Neural cell (in vitro differentiated cells): ENCODE results near the gene RCE1. TPM values are rescaled to one million over a fixed set of nuclear protein-coding genes. Genes with fewer than 3 reads are reported as not detected.

Source experiments
- H2AFZ ChIP-seq: fragments of 200-600, 300-800 bp; sonication (generic), shearing (Covaris generic); 2 replicates; pipeline ENCODE4 v1.6.0; 2014; ENCODE audit warnings: low read depth, mild to moderate bottlenecking, antibody characterized with exemption, low read length, moderate library complexity
- H3F3A ChIP-seq: fragments of 200-600 bp; shearing (Covaris generic); 2 replicates; pipeline ENCODE4 v1.6.1; 2016; ENCODE audit warnings: mild to moderate bottlenecking, moderate library complexity, mixed read lengths, antibody characterized with exemption, low read length; ENCODE audit not compliant: insufficient read depth, poor library complexity, severe bottlenecking
- H3K27ac ChIP-seq: fragments of 200-600, 300-800 bp; sonication (generic), shearing (Covaris generic); 2 replicates; pipeline ENCODE4 v1.5.1; 2014; ENCODE audit warnings: mild to moderate bottlenecking, low read length, moderate library complexity
- H3K27me3 ChIP-seq: fragments of 300-800, 200-600 bp; sonication (generic), shearing (Covaris generic); 2 replicates; pipeline ENCODE4 v1.6.0; 2014; ENCODE audit warnings: mild to moderate bottlenecking, low read depth, low read length, moderate library complexity; ENCODE audit not compliant: insufficient read depth
- H3K36me3 ChIP-seq: fragments of 300-800, 200-600 bp; sonication (generic), shearing (Covaris generic); 2 replicates; pipeline ENCODE4 v1.5.1; 2014; ENCODE audit warnings: mild to moderate bottlenecking, antibody characterized with exemption, low read length, moderate library complexity; ENCODE audit not compliant: insufficient read depth
- H3K4me2 ChIP-seq: fragments of 300-800, 200-600 bp; sonication (generic), shearing (Covaris generic); 2 replicates; pipeline ENCODE4 v1.6.0; 2014; ENCODE audit warnings: mild to moderate bottlenecking, low read length
- H3K4me3 ChIP-seq: fragments of 300-800, 200-600 bp; sonication (generic), shearing (Covaris generic); 2 replicates; pipeline ENCODE4 v1.5.1; 2014; ENCODE audit warnings: mild to moderate bottlenecking, low read length, moderate library complexity
- H3K79me2 ChIP-seq: fragments of 200-600 bp; shearing (Covaris generic); replicated peaks from 2 replicates; pipeline ENCODE4 v1.6.0; 2014; ENCODE audit warnings: mild to moderate bottlenecking, low read length, moderate library complexity; ENCODE audit not compliant: insufficient read depth
- H3K9ac ChIP-seq: fragments of 300-800, 200-600 bp; sonication (generic), shearing (Covaris generic); 2 replicates; pipeline ENCODE4 v1.6.1; 2016; ENCODE audit warnings: mild to moderate bottlenecking, low read length, mixed read lengths
- H3K9me2 ChIP-seq: fragments of 200-600 bp; shearing (Covaris generic); 2 replicates; pipeline ENCODE4 v1.6.1; 2016; ENCODE audit warnings: mild to moderate bottlenecking, low read length, mixed read lengths; ENCODE audit not compliant: insufficient read depth
- H3K9me3 ChIP-seq: fragments of 200-600, 300-800 bp; sonication (generic), shearing (Covaris generic); 2 replicates; pipeline ENCODE4 v1.6.1; 2016; ENCODE audit warnings: mild to moderate bottlenecking, mixed run types, low read length, moderate library complexity, mixed read lengths
- H4K20me1 ChIP-seq: fragments of 200-600 bp; shearing (Covaris generic); 2 replicates; pipeline ENCODE4 v1.6.1; 2016; ENCODE audit warnings: mild to moderate bottlenecking, mixed run types; ENCODE audit not compliant: insufficient read depth
- CTCF ChIP-seq: fragments of 450-650 bp; IDR thresholded peaks from 2 replicates; pipeline ENCODE4 v1.5.1; 2014; ENCODE audit warnings: antibody characterized with exemption, mild to moderate bottlenecking, moderate library complexity; ENCODE audit not compliant: poor library complexity, severe bottlenecking
- EP300 ChIP-seq: fragments of 450-650 bp; conservative IDR thresholded peaks from 2 replicates; pipeline ENCODE4 v1.6.1; 2014; ENCODE audit warnings: antibody characterized with exemption, mild to moderate bottlenecking, moderate library complexity; ENCODE audit not compliant: poor library complexity, severe bottlenecking
- EZH2 ChIP-seq: fragments of 200-600, 300-800 bp; shearing (Covaris generic), sonication (generic); IDR thresholded peaks from 2 replicates; pipeline ENCODE4 v1.6.1; 2014; ENCODE audit warnings: antibody characterized with exemption, low read length, borderline replicate concordance, mild to moderate bottlenecking; ENCODE audit not compliant: insufficient read depth, poor library complexity, severe bottlenecking
- MXI1 ChIP-seq: fragments of 450-650 bp; conservative IDR thresholded peaks from 2 replicates; pipeline ENCODE4 v1.6.1; 2014; ENCODE audit warnings: antibody characterized with exemption, mild to moderate bottlenecking; ENCODE audit not compliant: poor library complexity, severe bottlenecking
- POLR2AphosphoS5 ChIP-seq: IDR thresholded peaks from 2 replicates; pipeline ENCODE4 v1.6.1; 2012
- RAD21 ChIP-seq: fragments of 450-650 bp; conservative IDR thresholded peaks from 2 replicates; pipeline ENCODE4 v1.6.1; 2014; ENCODE audit warnings: antibody characterized with exemption, mild to moderate bottlenecking, moderate library complexity
- REST ChIP-seq: IDR thresholded peaks from 2 replicates; pipeline ENCODE4 v1.6.1; 2012; ENCODE audit warnings: borderline replicate concordance
- SMC3 ChIP-seq: fragments of 450-650 bp; conservative IDR thresholded peaks from 2 replicates; pipeline ENCODE4 v1.6.1; 2014; ENCODE audit warnings: antibody characterized with exemption, mild to moderate bottlenecking, moderate library complexity; ENCODE audit not compliant: poor library complexity
- TAF1 ChIP-seq: IDR thresholded peaks from 2 replicates; pipeline ENCODE4 v1.6.1; 2012; ENCODE audit warnings: low read depth
- polyA plus RNA-seq: library from polyadenylated mRNA; depleted of rRNA; stranded (reverse); fragments of >200 nt; gene quantifications from 2 replicates; pipeline ENCODE4 v1.2.3, GENCODE V29; 2014

RCE1 gene
- polyA plus RNA-seq, 1 donor from 2014 or later = 50.5 TPM

- H3K4me2 ChIP-seq = no peak overlapping the region
- no peak for TF ChIP-seq EP300
- no peak for TF ChIP-seq SMC3
- no peak for TF ChIP-seq MXI1
- H3F3A ChIP-seq = no peaks in the 10 kb centered on the region
- H3K9me3 ChIP-seq = no peaks in the 10 kb centered on the region
- H3K9ac ChIP-seq = no peak overlapping the region
- no peaks in the 10 kb centered on the region for H4K20me1 ChIP-seq
- no peaks in the 10 kb centered on the region for H3K36me3 ChIP-seq
- H3K9me2 ChIP-seq = no peaks in the 10 kb centered on the region
- H3K4me3 ChIP-seq = no peak overlapping the region
- H3K79me2 ChIP-seq = no peaks in the 10 kb centered on the region
- H3K27me3 ChIP-seq = no peaks in the 10 kb centered on the region
- no peak overlapping the region for H3K27ac ChIP-seq
- no peak overlapping the region for H2AFZ ChIP-seq
Measured at GRCh38 chr11:66818231-66818955, 24.8 kb upstream of the RCE1 start.

- Histone ChIP-seq H3K9me2 (no peaks in the 10 kb centered on the region), H3K4me2 (no peak overlapping the region), H3K36me3 (no peaks in the 10 kb centered on the region), H3K9ac (no peak overlapping the region), H3K27me3 (no peaks in the 10 kb centered on the region), H3K79me2 (no peaks in the 10 kb centered on the region), H3K4me3 (no peak overlapping the region), H3K27ac (no peak overlapping the region), H4K20me1 (no peaks in the 10 kb centered on the region), H2AFZ (no peak overlapping the region), H3F3A (no peaks in the 10 kb centered on the region), H3K9me3 (no peaks in the 10 kb centered on the region)
- TF ChIP-seq EZH2 (no peak), MXI1 (no peak), REST (no peak), CTCF (no peak)
Measured at GRCh38 chr11:66820381-66820780, 22.9 kb upstream of the RCE1 start.

- Histone ChIP-seq H3K9me2 (no peaks in the 10 kb centered on the region), H3K36me3 (no peaks in the 10 kb centered on the region), H3K27ac (no peak overlapping the region), H3K4me3 (no peak overlapping the region), H3F3A (no peaks in the 10 kb centered on the region), H3K9ac (no peak overlapping the region), H3K4me2 (no peak overlapping the region), H4K20me1 (no peaks in the 10 kb centered on the region), H2AFZ (no peak overlapping the region), H3K9me3 (no peaks in the 10 kb centered on the region), H3K27me3 (no peaks in the 10 kb centered on the region), H3K79me2 (no peaks in the 10 kb centered on the region)
- TF ChIP-seq EZH2 = no peak
- TF ChIP-seq TAF1 = no peak
- TF ChIP-seq SMC3 = no peak
- TF ChIP-seq POLR2AphosphoS5 = no peak
- no peak for TF ChIP-seq EP300
- no peak for TF ChIP-seq CTCF
- no peak for TF ChIP-seq REST
- no peak for TF ChIP-seq RAD21
- no peak for TF ChIP-seq MXI1
Measured at GRCh38 chr11:66820901-66821300, 22.3 kb upstream of the RCE1 start.
